ENCODE data around the gene PEAR1. TPM values are rescaled to one million over a fixed set of nuclear protein-coding genes. Genes with fewer than 3 reads are reported as not detected.

PEAR1 gene
- polyA plus RNA-seq, 3 donors: not detected

- Mint-ChIP-seq H3K27ac (no peak overlapping the region), H3K36me3 (no peaks in the 10 kb centered on the region), H3K4me3 (no peak overlapping the region), H3K4me1 (no peaks in the 10 kb centered on the region), H3K27me3 (ENCODE audit: low read depth in 3 of 3) (peaks cover 20 to 29% (median 27%) of the 10 kb centered on the region in 3 donors), H3K9me3 (no peaks in the 10 kb centered on the region)
- no peaks in the 10 kb centered on the region for H3K36me3 ChIP-seq (replicated peaks in 1 of 2; ENCODE audit: control insufficient read depth in 1 of 2, insufficient read depth in 2 of 2, low read length in 2 of 2)
- no peaks in the 10 kb centered on the region for H3K27me3 ChIP-seq (ENCODE audit: control insufficient read depth in 2 of 2, insufficient read depth in 2 of 2, low read length in 2 of 2)
- H3K27ac ChIP-seq (ENCODE audit: low read depth in 1 of 2, low read length in 2 of 2): no peak overlapping the region
- H4K20me1 ChIP-seq (ENCODE audit: insufficient read depth, low read length): no peaks in the 10 kb centered on the region
- H3K4me1 ChIP-seq (ENCODE audit: control insufficient read depth in 1 of 2, insufficient read depth in 2 of 2, low read length in 2 of 2): no peaks in the 10 kb centered on the region
- TF ChIP-seq CTCF (IDR thresholded peaks at IDR 0.05): no peak
- no peaks in the 10 kb centered on the region for H3K79me2 ChIP-seq (ENCODE audit: insufficient read depth, low read length)
- WGBS (ENCODE audit: insufficient coverage): 98% methylated on average over 7 of the region's 9 CpGs
- no peak for DNase-seq
- H3K4me3 ChIP-seq (replicated peaks in 1 of 3; ENCODE audit: low read depth in 2 of 3, low read length in 3 of 3): no peak overlapping the region
- intact Hi-C loops (cut with micrococcal nuclease): no loop called here
- H3K9ac ChIP-seq (ENCODE audit: insufficient read depth, low read length, poor library complexity, severe bottlenecking): no peak overlapping the region
- no peak overlapping the region for H2AFZ ChIP-seq (ENCODE audit: insufficient read depth, low read depth, low read length, poor library complexity, severe bottlenecking)
- no peaks in the 10 kb centered on the region for H3K9me3 ChIP-seq (replicated peaks in 1 of 2; ENCODE audit: control insufficient read depth in 1 of 2, insufficient read depth in 1 of 2, low read length in 2 of 2)
- H3K4me2 ChIP-seq (replicated peaks; ENCODE audit: extremely low read depth, low read length, poor library complexity, severe bottlenecking): no peak overlapping the region
These were observed 24.1 kb upstream of the PEAR1 start for GRCh38 chr1:156869455-156869854.

DNA sequence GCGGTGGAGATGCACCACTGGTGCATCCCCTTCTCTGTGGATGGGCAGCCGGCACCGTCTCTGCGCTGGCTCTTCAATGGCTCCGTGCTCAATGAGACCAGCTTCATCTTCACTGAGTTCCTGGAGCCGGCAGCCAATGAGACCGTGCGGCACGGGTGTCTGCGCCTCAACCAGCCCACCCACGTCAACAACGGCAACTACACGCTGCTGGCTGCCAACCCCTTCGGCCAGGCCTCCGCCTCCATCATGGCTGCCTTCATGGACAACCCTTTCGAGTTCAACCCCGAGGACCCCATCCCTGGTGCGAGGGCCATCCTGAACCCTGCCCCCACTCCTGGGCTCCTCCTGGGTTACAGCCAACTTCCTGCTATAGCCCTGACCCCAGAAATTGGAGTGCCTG is 19.9 kb upstream of the PEAR1 start:
- Histone ChIP-seq H4K20me1 (ENCODE audit: insufficient read depth, low read length) (no peaks in the 10 kb centered on the region), H2AFZ (ENCODE audit: insufficient read depth, low read depth, low read length, poor library complexity, severe bottlenecking) (no peak overlapping the region), H3K27me3 (ENCODE audit: control insufficient read depth in 2 of 2, insufficient read depth in 2 of 2, low read length in 2 of 2) (peaks cover 0 to 12% of the 10 kb centered on the region in 2 donors), H3K4me3 (replicated peaks in 1 of 3; ENCODE audit: low read depth in 2 of 3, low read length in 3 of 3) (no peak overlapping the region), H3K9ac (ENCODE audit: insufficient read depth, low read length, poor library complexity, severe bottlenecking) (no peak overlapping the region), H3K4me2 (replicated peaks; ENCODE audit: extremely low read depth, low read length, poor library complexity, severe bottlenecking) (no peak overlapping the region), H3K27ac (ENCODE audit: low read depth in 1 of 2, low read length in 2 of 2) (no peak overlapping the region), H3K36me3 (replicated peaks in 1 of 2; ENCODE audit: control insufficient read depth in 1 of 2, insufficient read depth in 2 of 2, low read length in 2 of 2) (no peaks in the 10 kb centered on the region), H3K79me2 (ENCODE audit: insufficient read depth, low read length) (no peaks in the 10 kb centered on the region), H3K9me3 (replicated peaks in 1 of 2; ENCODE audit: control insufficient read depth in 1 of 2, insufficient read depth in 1 of 2, low read length in 2 of 2) (no peaks in the 10 kb centered on the region), H3K4me1 (ENCODE audit: control insufficient read depth in 1 of 2, insufficient read depth in 2 of 2, low read length in 2 of 2) (no peaks in the 10 kb centered on the region)
- Mint-ChIP-seq H3K27ac (no peak overlapping the region), H3K4me1 (no peaks in the 10 kb centered on the region), H3K27me3 (ENCODE audit: low read depth in 3 of 3) (peaks cover 22 to 28% (median 24%) of the 10 kb centered on the region in 3 donors), H3K9me3 (no peaks in the 10 kb centered on the region), H3K36me3 (no peaks in the 10 kb centered on the region), H3K4me3 (no peak overlapping the region)
- no peak for DNase-seq
- TF ChIP-seq CTCF (IDR thresholded peaks at IDR 0.05): no peak
- 98% methylated on average over 18 of the region's 18 CpGs for WGBS (ENCODE audit: insufficient coverage)
- intact Hi-C loops (cut with micrococcal nuclease): no loop called here

Data from CD14-positive monocyte (primary cell).